CD4-positive, CD25-positive, alpha-beta regulatory T cell (primary cell): Measurements from ENCODE around the gene SLC22A17. TPM values are rescaled to one million over a fixed set of nuclear protein-coding genes. Genes with fewer than 3 reads are reported as not detected.

Experiments
- ATAC-seq, 2 donors: fragments of 150-1000 bp; cut with Tn5 transposase; one replicate each; pipeline ENCODE4 v1.10.0; 2021; ENCODE audit warnings: low read depth in 2 of 2, moderate number of reproducible peaks in 2 of 2, moderate library complexity in 1 of 2
- DNase-seq, 3 donors: peaks; one replicate each; pipeline versions ENCODE4 v3.0.0 to v3.0.0-alpha.2; 2012 to 2022; ENCODE audit warnings: mixed read lengths in 1 of 3
- H3K27ac ChIP-seq: one replicate; pipeline ENCODE4 v1.7.0; 2013; ENCODE audit warnings: mild to moderate bottlenecking, low read length; ENCODE audit not compliant: insufficient read depth, poor library complexity, severe bottlenecking
- H3K27me3 ChIP-seq: one replicate; pipeline ENCODE4 v1.7.0; 2013; ENCODE audit warnings: low read length; ENCODE audit not compliant: control insufficient read depth, insufficient read depth
- H3K36me3 ChIP-seq: one replicate; pipeline ENCODE4 v1.7.0; 2013; ENCODE audit warnings: mild to moderate bottlenecking, low read length, moderate library complexity; ENCODE audit not compliant: control insufficient read depth, insufficient read depth
- H3K4me1 ChIP-seq: 2 replicates; pipeline ENCODE4 v1.7.0; 2013; ENCODE audit warnings: mild to moderate bottlenecking, low read length; ENCODE audit not compliant: insufficient read depth, control insufficient read depth, poor library complexity, severe bottlenecking
- H3K4me3 ChIP-seq: one replicate; pipeline ENCODE4 v1.7.0; 2013; ENCODE audit warnings: low read depth, mild to moderate bottlenecking, low read length, moderate library complexity
- H3K9me3 ChIP-seq, 2 experiments: 1 replicate in 1 of 2; 2 replicates in 1 of 2; pipeline ENCODE4 v1.7.0; 2013; ENCODE audit warnings: low read length in 2 of 2, mild to moderate bottlenecking in 1 of 2, moderate library complexity in 1 of 2; ENCODE audit not compliant: control insufficient read depth in 2 of 2
- H3K27ac Mint-ChIP-seq, 3 donors: one replicate each; pipeline ENCODE4 v1.8.0; 2020 to 2022; ENCODE audit warnings: mild to moderate bottlenecking in 3 of 3, mixed read lengths in 3 of 3, moderate library complexity in 2 of 3
- H3K27me3 Mint-ChIP-seq: one replicate; pipeline ENCODE4 v1.8.0; 2022; ENCODE audit warnings: mild to moderate bottlenecking, mixed read lengths
- H3K36me3 Mint-ChIP-seq: one replicate; pipeline ENCODE4 v1.8.0; 2020; ENCODE audit warnings: mixed read lengths
- H3K4me1 Mint-ChIP-seq, 4 donors: one replicate each; pipeline ENCODE4 v1.8.0; 2020 to 2022; ENCODE audit warnings: mixed read lengths in 4 of 4, mild to moderate bottlenecking in 1 of 4
- H3K4me3 Mint-ChIP-seq, 4 donors: one replicate each; pipeline ENCODE4 v1.8.0; 2020 to 2022; ENCODE audit warnings: mild to moderate bottlenecking in 4 of 4, mixed read lengths in 4 of 4, moderate library complexity in 3 of 4
- H3K9me3 Mint-ChIP-seq, 7 donors: one replicate each; pipeline ENCODE4 v1.8.0; 2020 to 2022; ENCODE audit warnings: mixed read lengths in 7 of 7, mild to moderate bottlenecking in 3 of 7, moderate library complexity in 2 of 7
- polyA plus RNA-seq, 4 donors: library from polyadenylated mRNA; unstranded; fragments of 300-500 nt; fragmentation: Illumina TruSeq; gene quantifications; one replicate each; pipeline ENCODE4 v1.2.3, GENCODE V29; 2021
- total RNA-seq: library from RNA; stranded (reverse); gene quantifications from one replicate; pipeline ENCODE4 v1.2.3, GENCODE V29; 2022

Gene SLC22A17
- total and polyA plus RNA-seq, 5 donors from 2014 or later = 0.94 to 3.2 (median 2.3) TPM

DNA sequence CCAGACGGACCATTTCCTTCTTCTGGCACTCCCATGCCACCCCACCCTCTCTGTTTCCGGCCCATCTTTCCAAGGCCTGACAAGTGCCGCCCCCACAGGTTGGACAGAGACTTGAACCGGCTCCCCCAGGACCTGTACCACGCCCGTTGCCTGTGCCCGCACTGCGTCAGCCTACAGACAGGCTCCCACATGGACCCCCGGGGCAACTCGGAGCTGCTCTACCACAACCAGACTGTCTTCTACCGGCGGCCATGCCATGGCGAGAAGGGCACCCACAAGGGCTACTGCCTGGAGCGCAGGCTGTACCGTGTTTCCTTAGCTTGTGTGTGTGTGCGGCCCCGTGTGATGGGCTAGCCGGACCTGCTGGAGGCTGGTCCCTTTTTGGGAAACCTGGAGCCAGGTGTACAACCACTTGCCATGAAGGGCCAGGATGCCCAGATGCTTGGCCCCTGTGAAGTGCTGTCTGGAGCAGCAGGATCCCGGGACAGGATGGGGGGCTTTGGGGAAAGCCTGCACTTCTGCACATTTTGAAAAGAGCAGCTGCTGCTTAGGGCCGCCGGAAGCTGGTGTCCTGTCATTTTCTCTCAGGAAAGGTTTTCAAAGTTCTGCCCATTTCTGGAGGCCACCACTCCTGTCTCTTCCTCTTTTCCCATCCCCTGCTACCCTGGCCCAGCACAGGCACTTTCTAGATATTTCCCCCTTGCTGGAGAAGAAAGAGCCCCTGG is 23.0 kb upstream of the SLC22A17 start:
- H3K9me3 Mint-ChIP-seq = no peaks in the 10 kb centered on the region
- Histone ChIP-seq H3K9me3 (no peaks in the 10 kb centered on the region), H3K36me3 (no peaks in the 10 kb centered on the region), H3K27me3 (no peaks in the 10 kb centered on the region), H3K27ac (no peak overlapping the region), H3K4me3 (no peak overlapping the region), H3K4me1 (no peaks in the 10 kb centered on the region)
- no peaks in the 10 kb centered on the region for H3K36me3 Mint-ChIP-seq
- H3K27ac Mint-ChIP-seq = peak overlapping the region in 1 of 3 donors; percentile 85
- DNase-seq = no peak
- H3K4me1 Mint-ChIP-seq = no peaks in the 10 kb centered on the region
- ATAC-seq = no peak
- no peaks in the 10 kb centered on the region for H3K27me3 Mint-ChIP-seq
- H3K4me3 Mint-ChIP-seq = no peak overlapping the region

DNA sequence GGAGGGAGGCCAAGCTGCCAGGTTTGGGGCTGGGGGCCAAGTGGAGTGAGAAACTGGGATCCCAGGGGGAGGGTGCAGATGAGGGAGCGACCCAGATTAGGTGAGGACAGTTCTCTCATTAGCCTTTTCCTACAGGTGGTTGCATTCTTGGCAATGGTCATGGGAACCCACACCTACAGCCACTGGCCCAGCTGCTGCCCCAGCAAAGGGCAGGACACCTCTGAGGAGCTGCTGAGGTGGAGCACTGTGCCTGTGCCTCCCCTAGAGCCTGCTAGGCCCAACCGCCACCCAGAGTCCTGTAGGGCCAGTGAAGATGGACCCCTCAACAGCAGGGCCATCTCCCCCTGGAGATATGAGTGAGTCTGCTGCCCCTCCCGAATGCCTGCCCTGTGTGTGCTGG is 20.4 kb upstream of the SLC22A17 start:
- H3K9me3 ChIP-seq = no peaks in the 10 kb centered on the region
- H3K4me1 ChIP-seq = no peaks in the 10 kb centered on the region
- no peak overlapping the region for H3K27ac Mint-ChIP-seq
- DNase-seq (no peak), ATAC-seq (no peak)
- H3K27me3 ChIP-seq = no peaks in the 10 kb centered on the region
- no peak overlapping the region for H3K27ac ChIP-seq
- H3K36me3 Mint-ChIP-seq = no peaks in the 10 kb centered on the region
- no peaks in the 10 kb centered on the region for H3K36me3 ChIP-seq
- no peak overlapping the region for H3K4me3 Mint-ChIP-seq
- peaks cover 0 to 2% (median 0%) of the 10 kb centered on the region in 7 donors for H3K9me3 Mint-ChIP-seq
- H3K27me3 Mint-ChIP-seq = peaks cover 12% of the 10 kb centered on the region
- no peaks in the 10 kb centered on the region for H3K4me1 Mint-ChIP-seq
- H3K4me3 ChIP-seq = no peak overlapping the region

DNA sequence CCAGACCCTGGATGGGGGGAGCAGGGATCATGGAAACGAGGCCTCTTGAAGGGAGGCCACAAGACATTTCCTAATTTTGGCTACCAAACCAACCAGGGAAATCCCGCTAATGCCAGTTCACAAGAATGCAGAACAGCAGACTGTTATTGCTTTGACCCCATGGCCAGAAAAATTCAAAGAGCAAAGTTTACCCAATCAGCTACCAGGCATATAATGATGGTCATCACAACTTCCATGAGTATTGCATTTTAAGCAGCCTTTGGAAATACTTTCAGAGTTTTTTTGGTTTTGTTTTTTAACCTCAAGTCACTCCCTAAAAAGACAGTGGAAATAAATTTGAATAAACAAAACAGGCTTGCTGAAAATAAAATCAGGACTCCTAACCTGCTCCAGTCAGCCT is 19.8 kb upstream of the SLC22A17 start, which contains the start of gene IL25:
Gene IL25, plus strand, starts transcription at position 301 of the 400 bp plus-strand sequence.
- Histone ChIP-seq H3K9me3 (no peaks in the 10 kb centered on the region), H3K27me3 (peaks cover 3% of the 10 kb centered on the region), H3K4me1 (no peaks in the 10 kb centered on the region), H3K4me3 (no peak within 1 kb of the TSS), H3K36me3 (no peaks in the 10 kb centered on the region), H3K27ac (no peak within 1 kb of the TSS)
- peaks cover 0 to 2% (median 0%) of the 10 kb centered on the region in 7 donors for H3K9me3 Mint-ChIP-seq
- no peak within 1 kb of the TSS for H3K27ac Mint-ChIP-seq
- H3K4me3 Mint-ChIP-seq = no peak within 1 kb of the TSS
- ATAC-seq (no peak), DNase-seq (no peak)
- peaks cover 14% of the 10 kb centered on the region for H3K27me3 Mint-ChIP-seq
- no peaks in the 10 kb centered on the region for H3K4me1 Mint-ChIP-seq
- H3K36me3 Mint-ChIP-seq = no peaks in the 10 kb centered on the region

DNA sequence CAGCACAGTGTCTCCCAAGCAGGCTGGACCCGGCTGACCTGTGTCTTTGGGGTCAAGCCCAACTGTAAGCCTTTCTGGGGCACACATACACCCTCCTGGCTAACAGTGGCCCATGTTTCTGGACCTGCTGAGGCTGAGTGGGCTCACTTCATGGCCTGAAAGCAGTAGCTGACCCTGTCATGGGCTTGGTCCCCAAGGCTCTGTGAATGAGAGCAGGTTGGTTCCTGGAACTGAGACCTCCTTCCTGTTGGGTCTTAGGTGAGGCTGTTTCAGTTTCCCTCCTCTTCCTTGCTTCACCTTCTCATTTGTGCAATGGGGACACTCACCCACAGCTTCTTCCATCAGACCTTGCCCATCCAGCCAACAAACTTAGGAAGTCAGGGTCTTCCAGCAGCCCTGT is 19.2 kb upstream of the SLC22A17 start:
- Mint-ChIP-seq H3K36me3 (no peaks in the 10 kb centered on the region), H3K27ac (no peak overlapping the region), H3K27me3 (peaks cover 20% of the 10 kb centered on the region), H3K9me3 (peaks cover 0 to 2% (median 0%) of the 10 kb centered on the region in 7 donors), H3K4me1 (no peaks in the 10 kb centered on the region), H3K4me3 (no peak overlapping the region)
- DNase-seq (peak in 1 of 3 donors; percentile 18), ATAC-seq (no peak)
- H3K4me3 ChIP-seq = no peak overlapping the region
- no peaks in the 10 kb centered on the region for H3K9me3 ChIP-seq
- peaks cover 3% of the 10 kb centered on the region for H3K27me3 ChIP-seq
- H3K4me1 ChIP-seq = no peaks in the 10 kb centered on the region
- no peak overlapping the region for H3K27ac ChIP-seq
- H3K36me3 ChIP-seq = no peaks in the 10 kb centered on the region

DNA sequence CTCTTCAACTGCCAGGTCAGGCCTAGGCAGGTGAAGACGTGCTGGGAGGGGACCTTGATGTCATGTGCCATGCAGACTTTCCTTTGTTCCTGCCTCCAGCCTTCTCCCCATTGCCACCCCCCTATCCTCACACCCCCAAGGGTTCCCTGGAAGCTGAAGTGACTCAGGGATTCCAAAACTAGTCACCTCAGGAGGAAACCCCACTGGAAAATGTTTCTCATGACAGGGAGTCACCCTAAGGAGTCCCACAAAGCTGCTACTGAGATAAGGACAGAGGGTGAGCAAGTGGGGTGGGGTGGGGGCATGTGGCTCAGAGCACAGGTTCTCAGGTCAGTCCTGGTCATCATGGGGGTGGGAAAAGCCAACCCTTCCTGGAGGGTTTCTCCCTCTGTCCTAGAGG is 17.5 kb upstream of the SLC22A17 start:
- ATAC-seq = no peak
- H3K4me1 ChIP-seq = no peaks in the 10 kb centered on the region
- no peaks in the 10 kb centered on the region for H3K9me3 ChIP-seq
- no peaks in the 10 kb centered on the region for H3K36me3 ChIP-seq
- Mint-ChIP-seq H3K27ac (no peak overlapping the region), H3K4me3 (no peak overlapping the region), H3K4me1 (peaks cover 0 to 3% (median 0%) of the 10 kb centered on the region in 4 donors), H3K36me3 (no peaks in the 10 kb centered on the region), H3K9me3 (peaks cover 0 to 2% (median 0%) of the 10 kb centered on the region in 7 donors), H3K27me3 (peaks cover 26% of the 10 kb centered on the region)
- no peak overlapping the region for H3K4me3 ChIP-seq
- peaks cover 3% of the 10 kb centered on the region for H3K27me3 ChIP-seq
- no peak overlapping the region for H3K27ac ChIP-seq
- DNase-seq = no peak

DNA sequence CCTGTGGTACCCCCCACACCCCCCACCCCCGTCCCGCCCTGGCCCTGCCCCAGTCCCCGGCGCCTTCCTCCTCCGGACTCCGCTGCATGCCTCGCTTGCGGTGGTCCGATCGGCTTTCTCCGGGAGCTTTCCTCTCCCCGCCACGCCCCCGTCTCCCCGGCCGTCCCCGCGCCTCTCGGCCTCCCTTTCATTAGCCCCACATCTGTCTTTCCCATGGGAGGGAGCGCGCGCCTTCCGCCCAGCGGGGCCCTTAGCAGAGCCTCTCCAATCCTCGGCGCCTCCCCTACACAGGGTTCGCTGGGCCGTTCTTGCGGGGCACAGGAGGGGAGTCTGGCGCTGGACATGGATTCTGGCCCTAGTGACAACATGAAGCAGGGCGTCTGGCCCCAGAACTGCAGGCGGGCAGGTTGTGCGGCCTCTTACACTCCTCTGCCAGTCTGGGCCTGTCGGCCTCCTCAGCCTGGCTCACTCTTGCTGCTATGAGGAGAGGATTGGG is 13.8 kb upstream of the SLC22A17 start:
- DNase-seq (no peak), ATAC-seq (no peak)
- Histone ChIP-seq H3K4me3 (no peak overlapping the region), H3K36me3 (no peaks in the 10 kb centered on the region), H3K27me3 (peaks cover 6% of the 10 kb centered on the region), H3K27ac (no peak overlapping the region), H3K9me3 (no peaks in the 10 kb centered on the region), H3K4me1 (no peaks in the 10 kb centered on the region)
- Mint-ChIP-seq H3K4me1 (peaks cover 0 to 3% (median 0%) of the 10 kb centered on the region in 4 donors), H3K27ac (no peak overlapping the region), H3K36me3 (no peaks in the 10 kb centered on the region), H3K9me3 (peaks cover 0 to 5% (median 0%) of the 10 kb centered on the region in 7 donors), H3K4me3 (no peak overlapping the region), H3K27me3 (peaks cover 33% of the 10 kb centered on the region)

DNA sequence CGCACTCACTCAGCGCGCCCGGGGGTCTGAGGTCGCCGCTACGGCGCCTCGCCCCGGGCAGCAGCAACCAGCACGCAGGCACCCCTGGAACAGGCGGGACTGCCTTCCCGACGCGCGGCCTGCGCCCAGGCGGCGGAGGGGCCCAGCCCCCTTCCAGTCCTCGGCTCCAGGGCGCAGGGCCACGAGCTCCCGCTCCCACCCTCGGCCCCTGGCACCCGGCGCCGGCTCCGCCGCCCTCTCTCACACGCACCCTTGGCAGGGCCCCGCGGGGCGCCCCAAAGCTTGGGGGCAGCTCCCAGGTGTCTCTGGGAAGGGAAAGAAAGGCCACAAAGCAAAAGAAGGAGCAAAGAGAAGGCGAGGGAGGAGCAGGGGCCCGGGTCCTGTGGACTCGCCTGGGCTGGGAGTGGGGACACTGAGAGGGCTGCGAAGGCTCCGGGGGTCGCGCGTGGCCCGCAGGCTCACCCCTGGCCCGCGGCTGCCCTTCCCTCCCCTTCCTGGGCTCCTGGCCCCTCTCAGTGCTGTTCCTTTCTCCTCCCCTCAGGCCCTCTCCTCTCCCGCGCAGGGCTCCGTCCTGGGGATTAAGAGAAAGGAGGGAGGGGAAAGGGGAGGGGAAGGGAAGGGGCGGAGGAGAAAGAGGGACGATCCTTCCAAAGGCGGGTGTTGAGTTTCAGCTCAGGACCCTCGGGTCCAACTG is 13.2 kb upstream of the SLC22A17 start:
- no peak overlapping the region for H3K27ac ChIP-seq
- no peaks in the 10 kb centered on the region for H3K36me3 ChIP-seq
- H3K4me1 Mint-ChIP-seq = peaks cover 0 to 3% (median 0%) of the 10 kb centered on the region in 4 donors
- H3K36me3 Mint-ChIP-seq = no peaks in the 10 kb centered on the region
- no peak overlapping the region for H3K27ac Mint-ChIP-seq
- H3K4me3 Mint-ChIP-seq = no peak overlapping the region
- no peak for DNase-seq
- H3K27me3 Mint-ChIP-seq = peaks cover 33% of the 10 kb centered on the region
- peaks cover 0 to 5% (median 0%) of the 10 kb centered on the region in 7 donors for H3K9me3 Mint-ChIP-seq
- H3K27me3 ChIP-seq = peaks cover 6% of the 10 kb centered on the region
- no peak for ATAC-seq
- H3K9me3 ChIP-seq = no peaks in the 10 kb centered on the region
- no peak overlapping the region for H3K4me3 ChIP-seq
- H3K4me1 ChIP-seq = no peaks in the 10 kb centered on the region
